Right lobe of liver (tissue), 6 donors: ENCODE measurements around the gene TOMT. TPM values are rescaled to one million over a fixed set of nuclear protein-coding genes. Genes with fewer than 3 reads are reported as not detected.
A peak's percentile ranks its signal among the peaks of the same experiment; 100 is the strongest.

ENCODE experiments used
- ATAC-seq, 4 donors: fragments of 200-7000 bp; cut with Tn5 transposase; one replicate each; pipeline ENCODE4 v1.9.1; 2020; ENCODE audit warnings: mild to moderate bottlenecking in 4 of 4, moderate library complexity in 4 of 4
- DNase-seq, 3 donors: peaks; one replicate each; pipeline ENCODE4 v3.0.0-alpha.2; 2020
- H3K27ac ChIP-seq, 3 donors: fragments of 200-600 bp; one replicate each; pipeline ENCODE4 v1.8.0; 2022
- H3K27me3 ChIP-seq, 2 donors: fragments of 200-600 bp; one replicate each; pipeline ENCODE4 v1.8.0; 2022
- H3K36me3 ChIP-seq, 4 donors: fragments of 200-600 bp; sonication (generic) in 1 of 4; one replicate each; pipeline versions ENCODE4 v1.5.1 to v1.8.0; 2017 to 2022; ENCODE audit warnings: control low read depth in 1 of 4
- H3K4me1 ChIP-seq, 4 donors: fragments of 200-600 bp; sonication (generic) in 1 of 4; one replicate each; pipeline versions ENCODE4 v1.5.1 to v1.8.0; 2017 to 2022; ENCODE audit warnings: control low read depth in 1 of 4
- H3K4me3 ChIP-seq, 3 donors: fragments of 200-600 bp; one replicate each; pipeline ENCODE4 v1.8.0; 2022
- H3K9me3 ChIP-seq, 4 donors: fragments of 200-600 bp; sonication (generic) in 1 of 4; one replicate each; pipeline versions ENCODE4 v1.5.1 to v1.8.0; 2017 to 2022; ENCODE audit warnings: control low read depth in 1 of 4
- POLR2A ChIP-seq: fragments of 450-650 bp; IDR thresholded peaks from one replicate; pipeline ENCODE4 v1.6.1; 2017; ENCODE audit warnings: antibody characterized with exemption, mild to moderate bottlenecking
- WGBS: methylation state at CpG from one replicate; pipeline ENCODE4 v1.1.6; 2018; ENCODE audit warnings: low coverage, low lambda C conversion rate; ENCODE audit not compliant: insufficient coverage; ENCODE audit errors: missing lambda C conversion rate; 5-methylcytosine and 5-hydroxymethylcytosine counted together
- intact Hi-C, 2 donors: fragments of 100-400 bp; cut with DNase I; formaldehyde crosslinking; loops; one replicate each; pipeline versions ENCODE4 v1.11.2 to v1.14.1; 2022
- total RNA-seq, 6 experiments: library from RNA; depleted of rRNA in 2 of 6; stranded (reverse); fragments of >200 nt in 2 of 6; fragmentation: NEBNext Ultra II Directional in 3 of 6; extraction: Animal tissue kit (Norgen Biotek cat#: 25700) in 3 of 6; gene quantifications; one replicate each; pipeline versions ENCODE4 v1.1.0 to v1.2.4, GENCODE V29; 2016 to 2023
- TF ChIP-seq, protein P1 (sequence below), 4 donors: fragments of 200-600 bp in 3 of 4; fragments of 450-650 bp in 1 of 4; IDR thresholded peaks; one replicate each; pipeline versions ENCODE4 v1.5.1 to v1.8.0; 2016 to 2022; ENCODE audit warnings: antibody characterized with exemption in 4 of 4, mild to moderate bottlenecking in 2 of 4
- donor health status: DM: no; HTN: yes; CAD: no.
- donor health status: DM: no; HTN: no; CAD: no.
- donor health status: DM: no; HTN: no; CAD: no.
- donor health status: DM: no; HTN: yes; CAD: no.
- donor health status: DM: no; HTN: yes; CAD: no.

Gene TOMT
- total RNA-seq, 6 experiments from 2014 or later = 0.17 to 0.29 TPM; not detected in 4

DNA sequence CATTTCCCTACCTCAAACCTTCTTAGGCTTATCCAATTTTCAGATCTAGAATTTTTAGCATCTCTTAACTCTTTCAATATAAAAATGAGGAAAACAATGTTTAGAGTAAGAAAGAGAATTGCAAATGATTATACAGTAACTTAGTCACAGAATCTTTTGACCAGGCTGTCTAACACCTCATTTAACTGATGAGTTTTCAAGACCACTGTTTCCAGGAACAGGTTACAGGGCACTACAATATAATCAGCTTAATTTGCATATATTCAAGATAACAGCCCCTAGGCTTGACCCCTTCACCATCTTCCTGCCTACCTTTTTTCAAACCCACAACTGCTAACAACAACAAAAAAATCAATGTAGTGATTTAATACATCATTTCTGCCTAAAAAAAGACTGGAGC, 38.0 kb upstream of the TOMT start:
- intact Hi-C loops = no loop called here
- Histone ChIP-seq H3K4me3 (no peak overlapping the region), H3K9me3 (no peaks in the 10 kb centered on the region), H3K27ac (no peak overlapping the region), H3K36me3 (no peaks in the 10 kb centered on the region), H3K27me3 (no peaks in the 10 kb centered on the region), H3K4me1 (peaks cover 0 to 28% (median 6%) of the 10 kb centered on the region in 4 donors)
- DNase-seq (no peak), ATAC-seq (no peak)
- TF ChIP-seq, protein P1, sequence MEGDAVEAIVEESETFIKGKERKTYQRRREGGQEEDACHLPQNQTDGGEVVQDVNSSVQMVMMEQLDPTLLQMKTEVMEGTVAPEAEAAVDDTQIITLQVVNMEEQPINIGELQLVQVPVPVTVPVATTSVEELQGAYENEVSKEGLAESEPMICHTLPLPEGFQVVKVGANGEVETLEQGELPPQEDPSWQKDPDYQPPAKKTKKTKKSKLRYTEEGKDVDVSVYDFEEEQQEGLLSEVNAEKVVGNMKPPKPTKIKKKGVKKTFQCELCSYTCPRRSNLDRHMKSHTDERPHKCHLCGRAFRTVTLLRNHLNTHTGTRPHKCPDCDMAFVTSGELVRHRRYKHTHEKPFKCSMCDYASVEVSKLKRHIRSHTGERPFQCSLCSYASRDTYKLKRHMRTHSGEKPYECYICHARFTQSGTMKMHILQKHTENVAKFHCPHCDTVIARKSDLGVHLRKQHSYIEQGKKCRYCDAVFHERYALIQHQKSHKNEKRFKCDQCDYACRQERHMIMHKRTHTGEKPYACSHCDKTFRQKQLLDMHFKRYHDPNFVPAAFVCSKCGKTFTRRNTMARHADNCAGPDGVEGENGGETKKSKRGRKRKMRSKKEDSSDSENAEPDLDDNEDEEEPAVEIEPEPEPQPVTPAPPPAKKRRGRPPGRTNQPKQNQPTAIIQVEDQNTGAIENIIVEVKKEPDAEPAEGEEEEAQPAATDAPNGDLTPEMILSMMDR (IDR thresholded peaks at IDR 0.05) = no peak
- no peak for TF ChIP-seq POLR2A

DNA sequence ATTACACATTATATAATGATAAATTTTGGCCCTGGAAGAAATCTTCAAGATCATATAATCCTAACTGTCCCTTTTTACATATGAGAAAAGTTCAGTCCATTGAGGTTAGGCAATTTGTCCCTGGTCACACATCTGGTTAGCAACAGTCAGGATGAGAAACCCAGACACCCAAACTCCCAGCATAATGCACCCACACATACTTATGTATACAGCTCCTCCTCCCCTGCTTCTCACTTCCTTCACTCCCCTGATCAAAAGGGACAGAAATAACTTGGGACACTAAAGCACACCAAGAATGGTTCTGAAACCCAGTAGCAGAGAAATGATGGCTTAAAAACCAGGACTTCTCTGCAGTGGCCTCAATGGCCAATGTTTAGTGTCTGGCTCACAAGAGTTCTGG, 36.5 kb upstream of the TOMT start:
- Histone ChIP-seq H3K4me1 (peaks cover 0 to 28% (median 6%) of the 10 kb centered on the region in 4 donors), H3K9me3 (no peaks in the 10 kb centered on the region), H3K36me3 (no peaks in the 10 kb centered on the region), H3K27me3 (no peaks in the 10 kb centered on the region), H3K27ac (peak overlapping the region in 2 of 3 donors; percentile 63 to 78), H3K4me3 (no peak overlapping the region)
- TF ChIP-seq, protein P1 (IDR thresholded peaks at IDR 0.05) = no peak
- DNase-seq (no peak), ATAC-seq (peak in 2 of 4 donors; percentile 14 to 25)
- intact Hi-C loops = no loop called here

GRCh38 chr11:72069787-72070251, 35.9 kb upstream of the TOMT start:
- Histone ChIP-seq H3K9me3 (no peaks in the 10 kb centered on the region), H3K27ac (peak overlapping the region; percentile 27 to 78 (median 63)), H3K4me3 (no peak overlapping the region), H3K27me3 (no peaks in the 10 kb centered on the region), H3K36me3 (no peaks in the 10 kb centered on the region), H3K4me1 (peaks cover 0 to 28% (median 6%) of the 10 kb centered on the region in 4 donors)
- peak; percentile 39 for TF ChIP-seq POLR2A
- TF ChIP-seq, protein P1 (IDR thresholded peaks at IDR 0.05) = no peak
- intact Hi-C loops = no loop called here
- ATAC-seq = peak; percentile 99 to 100 (median 99)
- 0% methylated on average over 2 of the region's 2 CpGs for WGBS
- peak; percentile 84 to 85 (median 84) for DNase-seq

DNA sequence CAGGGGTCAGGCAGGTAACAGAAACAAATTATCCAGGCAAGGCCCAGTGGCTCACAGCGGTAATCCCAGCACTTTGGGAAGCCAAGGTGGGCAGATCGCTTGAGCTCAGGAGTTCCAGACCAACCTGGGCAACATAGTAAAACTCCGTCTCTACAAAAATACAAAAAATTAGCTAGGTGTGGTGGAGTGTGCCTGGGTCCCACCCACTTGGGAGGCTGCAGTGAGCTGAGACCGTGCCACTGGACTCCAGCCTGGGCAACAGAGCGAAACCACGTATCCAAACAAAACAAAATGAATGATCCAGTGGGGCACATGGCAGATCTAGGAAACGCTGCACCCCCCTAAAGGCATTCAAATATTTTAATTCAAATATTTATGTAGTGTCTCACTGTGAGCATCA, 35.2 kb upstream of the TOMT start:
- ATAC-seq (no peak), DNase-seq (no peak)
- H3K4me3 ChIP-seq = no peak overlapping the region
- no peaks in the 10 kb centered on the region for H3K36me3 ChIP-seq
- no peak for TF ChIP-seq POLR2A
- TF ChIP-seq, protein P1 (IDR thresholded peaks at IDR 0.05) = no peak
- no peaks in the 10 kb centered on the region for H3K27me3 ChIP-seq
- intact Hi-C loops = no loop called here
- no peaks in the 10 kb centered on the region for H3K9me3 ChIP-seq
- peak overlapping the region; percentile 27 to 78 (median 63) for H3K27ac ChIP-seq
- WGBS = 90% methylated on average over 6 of the region's 7 CpGs
- H3K4me1 ChIP-seq = peaks cover 0 to 28% (median 6%) of the 10 kb centered on the region in 4 donors

DNA sequence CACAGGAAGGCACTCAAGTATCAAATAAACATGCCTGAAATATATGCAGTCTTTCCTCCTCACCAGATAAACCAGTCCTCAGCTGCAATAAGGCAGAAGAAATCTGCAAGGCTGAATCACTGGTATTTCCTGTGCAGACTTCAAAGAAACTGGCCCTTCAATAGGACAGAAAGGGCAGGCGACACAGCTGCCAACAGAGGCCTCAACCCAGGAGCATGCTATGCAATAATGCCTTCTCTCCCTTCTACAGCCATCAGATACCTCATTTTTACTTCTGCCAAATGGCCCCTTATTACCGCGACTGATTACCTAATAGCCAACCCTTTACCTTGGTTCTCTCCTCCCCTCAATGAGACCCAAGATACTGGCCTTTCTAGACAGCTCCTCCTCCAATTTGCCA, 33.4 kb upstream of the TOMT start:
- DNase-seq = no peak
- peak in 1 of 4 donors; percentile 42 for ATAC-seq
- 64% methylated on average over 3 of the region's 3 CpGs for WGBS

More for the DNA sequence above, 33.4 kb upstream of the TOMT start:
- Histone ChIP-seq H3K9me3 (no peaks in the 10 kb centered on the region), H3K27me3 (no peaks in the 10 kb centered on the region), H3K36me3 (no peaks in the 10 kb centered on the region), H3K4me1 (peaks cover 0 to 20% (median 6%) of the 10 kb centered on the region in 4 donors), H3K27ac (no peak overlapping the region), H3K4me3 (no peak overlapping the region)
- intact Hi-C loops = no loop called here
- TF ChIP-seq, protein P1 (IDR thresholded peaks at IDR 0.05) = no peak
- no peak for TF ChIP-seq POLR2A
